Measurements from ENCODE around the gene YY1.
"Not testable (repeated sequence)": the region's sequence is repeated elsewhere in the genome, so short reads cannot be mapped to it uniquely, and the experiment has no call there.

The YY1 gene

GRCh38 chr14:100296106-100296651 is 57.2 kb downstream of the YY1 start:
- no peak for DNase-seq (ENCODE audit: low read depth)

GRCh38 chr14:100296729-100297128 is 57.8 kb downstream of the YY1 start:
- not testable (repeated sequence) for DNase-seq (ENCODE audit: low read depth)

GRCh38 chr14:100297320-100298300 is 58.7 kb downstream of the YY1 start:
- no peak for DNase-seq (ENCODE audit: low read depth)

- no peak for DNase-seq (ENCODE audit: low read depth)
Measured at GRCh38 chr14:100298551-100299237, 59.8 kb downstream of the YY1 start.

- no peak for DNase-seq (ENCODE audit: low read depth)
Measured at GRCh38 chr14:100299238-100299560, 60.3 kb downstream of the YY1 start.

- DNase-seq (ENCODE audit: low read depth): no peak
Measured at GRCh38 chr14:100302616-100303015, 63.7 kb downstream of the YY1 start.

GRCh38 chr14:100303179-100303578 is 64.2 kb downstream of the YY1 start:
- DNase-seq (ENCODE audit: low read depth): no peak

- DNase-seq (ENCODE audit: low read depth): no peak
Measured at GRCh38 chr14:100303925-100304324, 65.0 kb downstream of the YY1 start.

GRCh38 chr14:100304825-100305323 is 65.9 kb downstream of the YY1 start:
- no peak for DNase-seq (ENCODE audit: low read depth)

- DNase-seq (ENCODE audit: low read depth): peak; percentile 51
Measured at GRCh38 chr14:100305324-100306100, 66.6 kb downstream of the YY1 start.

GRCh38 chr14:100306101-100306997 is 67.4 kb downstream of the YY1 start, which contains the start of gene SLC25A29:
Gene SLC25A29, minus strand, starts transcription at chr14:100306444. Its CDS starts 212 bp downstream, at chr14:100306232.
- peak; percentile 60 for DNase-seq (ENCODE audit: low read depth)

GRCh38 chr14:100306998-100307765 is 68.2 kb downstream of the YY1 start:
- no peak for DNase-seq (ENCODE audit: low read depth)

- no peak for DNase-seq (ENCODE audit: low read depth)
Measured at GRCh38 chr14:100307766-100308426, 69.0 kb downstream of the YY1 start.

GRCh38 chr14:100308427-100308792 is 69.5 kb downstream of the YY1 start:
- DNase-seq (ENCODE audit: low read depth): not testable (repeated sequence)

GRCh38 chr14:100309028-100309737 is 70.2 kb downstream of the YY1 start:
- DNase-seq (ENCODE audit: low read depth): no peak

- not testable (repeated sequence) for DNase-seq (ENCODE audit: low read depth)
Measured at GRCh38 chr14:100312110-100312876, 73.3 kb downstream of the YY1 start.

- no peak for DNase-seq (ENCODE audit: low read depth)
Measured at GRCh38 chr14:100312877-100313400, 74.0 kb downstream of the YY1 start.

All from activated gamma-delta T cell treated with anti-CD3 and anti-CD28 coated beads, Interleukin-2, amount 50 U/mL, for 16 hours (primary cell).